HEK293 (cell line): ENCODE measurements around the gene LMO7.
A peak's percentile ranks its signal among the peaks of the same experiment; 100 is the strongest.

Experiments used
- CTCF ChIA-PET: fragments of 350-600 bp; formaldehyde crosslinking; extraction: SDS; loops from one replicate; lab custom pipeline; 2021; ENCODE audit warnings: antibody characterized with exemption; lab: Yijun Ruan, JAX
- POLR2A ChIA-PET: fragments of 300-600 bp; formaldehyde crosslinking; extraction: SDS; loops from one replicate; lab custom pipeline; 2020; ENCODE audit warnings: antibody characterized with exemption, inconsistent platforms; lab: Yijun Ruan, JAX
- H3K27ac ChIP-seq: fragments of 200-500 bp; sonication (Bioruptor generic); 2 replicates; pipeline ENCODE4 v1.5.1; 2014; ENCODE audit warnings: low read depth, low read length, control low read depth, inconsistent platforms; ENCODE audit errors: extremely low read depth
- H3K36me3 ChIP-seq, 2 experiments: fragments of 200-500 bp in 1 of 2; sonication (Bioruptor generic) in 1 of 2; 1 replicate in 1 of 2; 2 replicates in 1 of 2; pipeline ENCODE4 v1.5.1; 2014 to 2017; ENCODE audit warnings: inconsistent platforms in 2 of 2, low read length in 2 of 2; ENCODE audit not compliant: control insufficient read depth in 2 of 2, insufficient read depth in 1 of 2
- H3K4me1 ChIP-seq: fragments of 200-500 bp; sonication (Bioruptor generic); 2 replicates; pipeline ENCODE4 v1.5.1; 2014; ENCODE audit warnings: mild to moderate bottlenecking, low read length, inconsistent platforms; ENCODE audit not compliant: control insufficient read depth, insufficient read depth
- H3K4me3 ChIP-seq: 2 replicates; pipeline ENCODE4 v1.5.1; 2011; ENCODE audit warnings: low read depth, mild to moderate bottlenecking, control low read depth, low read length, moderate library complexity
- H3K9me3 ChIP-seq: fragments of 200-500 bp; sonication (Bioruptor generic); 2 replicates; pipeline ENCODE4 v1.5.1; 2014; ENCODE audit warnings: low read depth, low read length, inconsistent platforms; ENCODE audit not compliant: control insufficient read depth, insufficient read depth
- BCL11B ChIP-seq: fragments of 450-650 bp; formaldehyde crosslinking; IDR thresholded peaks from 2 replicates; pipeline ENCODE4 v1.5.1; 2016; ENCODE audit warnings: low read depth, missing biosample characterization, missing genetic modification characterization
- HOXD13 ChIP-seq: sonication (generic); formaldehyde crosslinking; IDR thresholded peaks from 2 replicates; pipeline ENCODE4 v1.8.0; 2022; ENCODE audit warnings: missing genetic modification reagents, borderline replicate concordance
- IKZF3 ChIP-seq: fragments of 450-650 bp; IDR thresholded peaks from 2 replicates; pipeline ENCODE4 v1.5.0; 2018; ENCODE audit warnings: missing biosample characterization, mild to moderate bottlenecking, missing genetic modification characterization, moderate library complexity
- MEIS1 ChIP-seq: sonication (generic); formaldehyde crosslinking; IDR thresholded peaks from 2 replicates; pipeline ENCODE4 v1.8.1; 2022; ENCODE audit warnings: missing genetic modification reagents, mild to moderate bottlenecking, borderline replicate concordance
- PBX3 ChIP-seq: sonication (generic); formaldehyde crosslinking; IDR thresholded peaks from 2 replicates; pipeline ENCODE4 v1.8.1; 2022; ENCODE audit warnings: mild to moderate bottlenecking, moderate library complexity, missing genetic modification reagents
- REPIN1 ChIP-seq: fragments of 450-650 bp; formaldehyde crosslinking; IDR thresholded peaks from 2 replicates; pipeline ENCODE4 v1.5.1; 2017; ENCODE audit warnings: missing biosample characterization, missing genetic modification characterization, low read depth
- SALL2 ChIP-seq: fragments of 450-650 bp; formaldehyde crosslinking; IDR thresholded peaks from 2 replicates; pipeline ENCODE4 v1.5.0; 2017; ENCODE audit warnings: missing biosample characterization, mild to moderate bottlenecking, missing genetic modification characterization, borderline replicate concordance
- SCRT2 ChIP-seq: fragments of 450-650 bp; formaldehyde crosslinking; IDR thresholded peaks from 2 replicates; pipeline ENCODE4 v1.5.1; 2016; ENCODE audit warnings: missing biosample characterization, missing genetic modification characterization
- ZBTB1 ChIP-seq: fragments of 450-650 bp; formaldehyde crosslinking; IDR thresholded peaks from 2 replicates; pipeline ENCODE4 v1.5.1; 2016; ENCODE audit warnings: missing biosample characterization, missing genetic modification characterization
- ZBTB17 ChIP-seq: fragments of 450-650 bp; formaldehyde crosslinking; IDR thresholded peaks from 2 replicates; pipeline ENCODE4 v1.5.1; 2016; ENCODE audit warnings: missing biosample characterization, missing genetic modification characterization
- ZFP37 ChIP-seq: fragments of 450-650 bp; formaldehyde crosslinking; IDR thresholded peaks from 2 replicates; pipeline ENCODE4 v1.5.1; 2016; ENCODE audit warnings: missing biosample characterization, missing genetic modification characterization
- ZNF112 ChIP-seq: fragments of 450-650 bp; formaldehyde crosslinking; IDR thresholded peaks from 2 replicates; pipeline ENCODE4 v1.5.0; 2017; ENCODE audit warnings: missing biosample characterization, missing genetic modification characterization
- ZNF140 ChIP-seq: fragments of 450-650 bp; formaldehyde crosslinking; IDR thresholded peaks from 2 replicates; pipeline ENCODE4 v1.5.1; 2016; ENCODE audit warnings: missing biosample characterization, missing genetic modification characterization
- ZNF169 ChIP-seq: fragments of 450-650 bp; formaldehyde crosslinking; IDR thresholded peaks from 2 replicates; pipeline ENCODE4 v1.5.1; 2016; ENCODE audit warnings: missing biosample characterization, missing genetic modification characterization
- ZNF416 ChIP-seq: fragments of 450-650 bp; formaldehyde crosslinking; IDR thresholded peaks from 2 replicates; pipeline ENCODE4 v1.5.1; 2016; ENCODE audit warnings: missing biosample characterization, missing genetic modification characterization
- ZNF514 ChIP-seq: fragments of 450-650 bp; formaldehyde crosslinking; IDR thresholded peaks from 2 replicates; pipeline ENCODE4 v1.5.1; 2016; ENCODE audit warnings: missing biosample characterization, missing genetic modification characterization
- ZNF521 ChIP-seq: fragments of 450-650 bp; formaldehyde crosslinking; IDR thresholded peaks from 2 replicates; pipeline ENCODE4 v1.5.1; 2017; ENCODE audit warnings: missing biosample characterization, mild to moderate bottlenecking, missing genetic modification characterization
- ZNF529 ChIP-seq: fragments of 450-650 bp; formaldehyde crosslinking; IDR thresholded peaks from 2 replicates; pipeline ENCODE4 v1.5.1; 2017; ENCODE audit warnings: missing genetic modification characterization, missing biosample characterization; ENCODE audit not compliant: insufficient replicate concordance
- ZNF544 ChIP-seq: fragments of 450-650 bp; formaldehyde crosslinking; IDR thresholded peaks from 2 replicates; pipeline ENCODE4 v1.5.0; 2017; ENCODE audit warnings: missing biosample characterization, missing genetic modification characterization
- ZNF596 ChIP-seq: fragments of 450-650 bp; IDR thresholded peaks from 2 replicates; pipeline ENCODE4 v1.5.0; 2018; ENCODE audit warnings: missing biosample characterization, mild to moderate bottlenecking, missing genetic modification characterization, moderate library complexity
- ZNF624 ChIP-seq: fragments of 450-650 bp; formaldehyde crosslinking; IDR thresholded peaks from 2 replicates; pipeline ENCODE4 v1.5.1; 2017; ENCODE audit warnings: missing biosample characterization, missing genetic modification characterization
- ZNF664 ChIP-seq: fragments of 450-650 bp; formaldehyde crosslinking; IDR thresholded peaks from 2 replicates; pipeline ENCODE4 v1.5.1; 2016; ENCODE audit warnings: missing biosample characterization, missing genetic modification characterization
- ZNF701 ChIP-seq: fragments of 450-650 bp; formaldehyde crosslinking; IDR thresholded peaks from 2 replicates; pipeline ENCODE4 v1.5.1; 2016; ENCODE audit warnings: missing biosample characterization, missing genetic modification characterization
- ZSCAN16 ChIP-seq: fragments of 450-650 bp; formaldehyde crosslinking; IDR thresholded peaks from 2 replicates; pipeline ENCODE4 v1.5.1; 2016; ENCODE audit warnings: missing biosample characterization, missing genetic modification characterization
- ZXDB ChIP-seq: fragments of 450-650 bp; formaldehyde crosslinking; IDR thresholded peaks from 2 replicates; pipeline ENCODE4 v1.5.1; 2016; ENCODE audit warnings: missing biosample characterization, missing genetic modification characterization
- TF ChIP-seq, protein P1 (sequence below): fragments of 450-650 bp; formaldehyde crosslinking; IDR thresholded peaks from 2 replicates; pipeline ENCODE4 v1.5.1; 2016; ENCODE audit warnings: missing biosample characterization, missing genetic modification characterization
- TF ChIP-seq, protein P2 (sequence below): fragments of 450-650 bp; formaldehyde crosslinking; IDR thresholded peaks from 2 replicates; pipeline ENCODE4 v1.5.1; 2016; ENCODE audit warnings: missing biosample characterization, missing genetic modification characterization

LMO7 gene

GRCh38 chr13:75788481-75788981, 152.4 kb downstream of the LMO7 start:
- POLR2A ChIA-PET: no interaction called here
- no peak for TF ChIP-seq ZNF169
- TF ChIP-seq SCRT2 (tag by site-specific recombination): peak; percentile 25; the same call in 1 of the 2 replicates
- TF ChIP-seq ZNF529: no peak
- no peak for TF ChIP-seq ZBTB1
- CTCF ChIA-PET: no interaction called here

GRCh38 chr13:75789451-75790197, 153.5 kb downstream of the LMO7 start:
- TF ChIP-seq ZNF416 (no peak), ZNF544 (tag by site-specific recombination) (no peak), ZNF112 (tag by site-specific recombination) (no peak), ZNF521 (tag by site-specific recombination) (no peak), PBX3 (no peak), HOXD13 (CRISPR knock-in tag) (no peak), BCL11B (tag by site-specific recombination) (no peak), ZNF701 (tag by site-specific recombination) (no peak), ZNF529 (no peak), ZFP37 (tag by site-specific recombination) (no peak), ZBTB17 (no peak), ZNF596 (tag by site-specific recombination) (no peak)
- TF ChIP-seq, protein P1, sequence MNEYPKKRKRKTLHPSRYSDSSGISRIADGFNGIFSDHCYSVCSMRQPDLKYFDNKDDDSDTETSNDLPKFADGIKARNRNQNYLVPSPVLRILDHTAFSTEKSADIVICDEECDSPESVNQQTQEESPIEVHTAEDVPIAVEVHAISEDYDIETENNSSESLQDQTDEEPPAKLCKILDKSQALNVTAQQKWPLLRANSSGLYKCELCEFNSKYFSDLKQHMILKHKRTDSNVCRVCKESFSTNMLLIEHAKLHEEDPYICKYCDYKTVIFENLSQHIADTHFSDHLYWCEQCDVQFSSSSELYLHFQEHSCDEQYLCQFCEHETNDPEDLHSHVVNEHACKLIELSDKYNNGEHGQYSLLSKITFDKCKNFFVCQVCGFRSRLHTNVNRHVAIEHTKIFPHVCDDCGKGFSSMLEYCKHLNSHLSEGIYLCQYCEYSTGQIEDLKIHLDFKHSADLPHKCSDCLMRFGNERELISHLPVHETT (tag by site-specific recombination): no peak
- ChIA-PET POLR2A (no interaction called here), CTCF (no interaction called here)
- Histone ChIP-seq H3K4me1 (no peaks in the 10 kb centered on the region), H3K9me3 (no peaks in the 10 kb centered on the region), H3K4me3 (no peak overlapping the region), H3K27ac (no peak overlapping the region), H3K36me3 (no peaks in the 10 kb centered on the region)

More at GRCh38 chr13:75788481-75788981, 152.4 kb downstream of the LMO7 start:
- Histone ChIP-seq H3K4me3 (no peak overlapping the region), H3K4me1 (no peaks in the 10 kb centered on the region), H3K36me3 (no peaks in the 10 kb centered on the region), H3K27ac (no peak overlapping the region), H3K9me3 (no peaks in the 10 kb centered on the region)

- CTCF ChIA-PET: no interaction called here
- TF ChIP-seq ZNF624 (no peak), SALL2 (tag by site-specific recombination) (no peak), ZNF514 (tag by site-specific recombination) (no peak), PBX3 (no peak), ZXDB (tag by site-specific recombination) (no peak), MEIS1 (CRISPR knock-in tag) (no peak), ZSCAN16 (tag by site-specific recombination) (no peak), REPIN1 (no peak), IKZF3 (tag by site-specific recombination) (no peak), HOXD13 (CRISPR knock-in tag) (no peak), ZNF140 (tag by site-specific recombination) (no peak), ZNF664 (no peak)
- TF ChIP-seq, protein P2, sequence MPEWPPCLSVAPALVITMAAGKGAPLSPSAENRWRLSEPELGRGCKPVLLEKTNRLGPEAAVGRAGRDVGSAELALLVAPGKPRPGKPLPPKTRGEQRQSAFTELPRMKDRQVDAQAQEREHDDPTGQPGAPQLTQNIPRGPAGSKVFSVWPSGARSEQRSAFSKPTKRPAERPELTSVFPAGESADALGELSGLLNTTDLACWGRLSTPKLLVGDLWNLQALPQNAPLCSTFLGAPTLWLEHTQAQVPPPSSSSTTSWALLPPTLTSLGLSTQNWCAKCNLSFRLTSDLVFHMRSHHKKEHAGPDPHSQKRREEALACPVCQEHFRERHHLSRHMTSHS (tag by site-specific recombination): no peak
- TF ChIP-seq, all 188 proteins: peak for 0
- POLR2A ChIA-PET: no interaction called here
Observed at GRCh38 chr13:75790198-75790970, 154.3 kb downstream of the LMO7 start.

More at GRCh38 chr13:75790198-75790970, 154.3 kb downstream of the LMO7 start:
- Histone ChIP-seq H3K4me3 (no peak overlapping the region), H3K36me3 (no peaks in the 10 kb centered on the region), H3K27ac (no peak overlapping the region), H3K9me3 (no peaks in the 10 kb centered on the region), H3K4me1 (no peaks in the 10 kb centered on the region)
